GM21619 (cell line): Measurements from ENCODE around the gene ASXL1.

Source experiments
- ATAC-seq: cut with Tn5 transposase; IDR thresholded peaks from one replicate; pipeline ENCODE4 v1.9.1; 2021; ENCODE audit not compliant: unreplicated experiment

Gene ASXL1

GRCh38 chr20:32476684-32477593 is 118.8 kb downstream of the ASXL1 start:
- ATAC-seq: no peak

GRCh38 chr20:32477594-32478512 is 119.7 kb downstream of the ASXL1 start:
- no peak for ATAC-seq

- no peak for ATAC-seq
Observed at GRCh38 chr20:32478576-32478975, 120.4 kb downstream of the ASXL1 start.

DNA sequence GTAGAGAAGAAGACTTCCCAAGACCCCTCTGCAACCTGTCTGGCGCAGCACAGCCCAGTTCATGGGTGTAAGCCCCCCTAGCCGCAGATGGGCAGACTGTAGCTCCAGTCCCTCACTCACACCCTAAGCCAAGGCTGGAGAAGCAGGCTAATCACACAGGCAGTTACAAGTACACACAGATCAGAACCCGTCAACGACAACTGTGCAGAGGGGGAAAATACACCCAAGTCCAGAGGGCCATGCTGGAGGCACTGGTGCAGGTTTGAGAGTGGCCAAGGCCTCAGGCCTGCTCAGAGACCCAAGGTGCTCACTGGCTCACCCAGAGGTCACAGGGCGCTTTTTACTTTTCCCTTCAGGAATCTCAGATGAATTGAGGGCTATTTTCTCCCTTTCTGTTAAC is 120.9 kb downstream of the ASXL1 start:
- ATAC-seq: no peak

DNA sequence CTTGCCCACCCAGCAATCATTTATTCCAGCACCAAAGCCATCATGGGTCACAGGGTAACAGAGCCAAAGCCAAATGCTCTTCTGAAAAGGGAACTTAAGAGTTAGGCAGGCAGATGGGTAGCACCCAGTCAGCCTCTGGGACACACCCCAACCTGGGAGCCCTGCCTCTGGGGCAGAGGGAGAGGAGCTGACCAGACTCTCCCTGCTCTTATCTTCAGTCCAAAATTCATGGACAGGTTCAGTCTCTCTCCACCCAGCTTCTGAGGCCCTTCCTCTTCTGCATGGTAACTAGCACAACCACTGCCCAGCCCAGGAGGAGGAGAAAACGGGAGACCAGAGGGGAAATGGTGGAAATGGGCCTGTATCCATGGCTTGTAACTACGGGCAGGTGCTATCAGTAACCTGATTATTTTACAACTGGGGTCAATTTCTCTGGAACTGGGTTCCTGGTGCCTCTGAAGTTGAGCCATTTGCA is 121.6 kb downstream of the ASXL1 start:
- no peak for ATAC-seq

DNA sequence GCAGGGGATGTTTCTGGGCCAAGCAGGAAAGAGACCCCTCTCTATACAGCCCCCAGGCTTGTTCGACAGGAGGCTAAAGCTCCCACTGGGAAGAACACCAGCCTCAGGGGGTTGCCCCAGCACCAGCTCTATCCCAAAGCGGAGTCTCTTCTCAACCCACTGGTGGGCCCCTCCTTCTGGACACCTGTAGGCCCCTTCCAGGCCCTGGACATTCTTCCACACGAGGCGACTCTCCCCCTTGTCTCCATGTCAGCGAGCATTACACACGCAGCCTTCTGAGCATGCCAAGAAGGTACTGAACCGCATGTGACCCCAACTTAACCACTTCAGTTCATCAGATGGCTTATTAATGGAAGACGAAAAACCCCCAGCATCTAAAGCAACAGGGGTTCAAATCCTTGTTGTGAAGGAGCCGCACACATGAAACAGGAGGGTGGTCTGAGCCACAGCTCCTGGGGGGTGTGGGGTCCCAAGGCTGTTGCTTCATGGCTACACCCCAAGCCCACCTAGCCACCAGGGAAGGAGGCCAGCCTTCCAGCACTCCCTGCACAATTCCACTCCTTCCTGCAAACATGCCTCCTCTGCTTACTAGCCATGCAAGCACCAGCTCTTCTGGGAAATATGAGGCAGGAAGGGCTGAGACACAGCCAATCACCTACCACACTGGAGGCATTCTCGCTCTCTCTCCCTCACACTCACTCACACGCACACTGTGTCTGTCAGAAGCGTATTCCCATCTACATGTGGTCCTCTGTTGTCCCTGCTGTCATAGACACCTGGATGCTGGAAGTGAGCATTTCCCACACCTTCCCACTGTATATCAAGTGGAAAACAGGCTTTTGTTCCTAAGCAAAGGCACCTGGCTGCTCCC is 122.5 kb downstream of the ASXL1 start:
- ATAC-seq: no peak

DNA sequence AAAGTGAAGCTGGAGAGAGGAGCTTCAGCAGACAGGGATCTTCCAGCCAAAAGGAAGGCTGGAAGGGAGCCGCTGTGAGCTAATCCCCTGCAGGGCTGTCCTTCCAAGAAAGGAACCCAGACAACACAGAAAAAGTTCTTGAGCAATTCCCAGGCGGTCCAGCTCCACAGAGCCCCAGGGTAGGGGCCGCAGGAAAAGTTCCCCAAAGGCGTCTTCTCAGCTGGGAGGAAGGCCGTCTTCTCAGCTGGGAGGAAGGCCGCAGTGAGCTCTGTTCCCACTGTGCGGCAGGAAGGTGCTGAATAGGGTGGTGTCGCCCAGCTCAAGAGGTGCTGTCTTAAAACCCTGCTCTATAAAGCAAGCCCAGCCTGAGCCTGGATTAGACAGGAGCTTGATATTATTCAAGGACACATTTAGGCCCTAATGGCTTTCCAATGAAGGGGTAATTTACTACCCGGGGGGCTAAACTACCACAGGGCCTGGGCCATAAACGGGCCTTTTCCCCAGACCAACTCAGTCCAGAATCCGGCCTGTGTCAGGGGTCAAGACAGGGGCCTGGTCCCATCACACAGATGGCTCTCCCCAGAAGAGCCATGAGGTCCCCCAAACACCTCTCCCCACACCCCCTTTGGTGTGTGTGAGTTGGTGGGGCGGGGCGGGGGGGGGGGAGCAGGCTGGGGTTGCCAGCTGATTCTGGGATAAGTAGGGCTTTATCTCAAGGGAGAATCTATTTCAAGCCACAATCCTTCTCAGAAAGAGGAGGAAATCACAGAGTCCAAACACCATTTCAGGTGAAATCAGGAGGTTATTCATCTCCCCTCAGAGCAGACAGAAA is 123.4 kb downstream of the ASXL1 start:
- ATAC-seq: no peak

GRCh38 chr20:32482143-32482441 is 124.0 kb downstream of the ASXL1 start:
- no peak for ATAC-seq

- ATAC-seq: no peak
Observed at GRCh38 chr20:32482442-32483261, 124.5 kb downstream of the ASXL1 start.

- no peak for ATAC-seq
Observed at GRCh38 chr20:32483351-32484224, 125.5 kb downstream of the ASXL1 start.

GRCh38 chr20:32484225-32484957 is 126.3 kb downstream of the ASXL1 start:
- no peak for ATAC-seq

DNA sequence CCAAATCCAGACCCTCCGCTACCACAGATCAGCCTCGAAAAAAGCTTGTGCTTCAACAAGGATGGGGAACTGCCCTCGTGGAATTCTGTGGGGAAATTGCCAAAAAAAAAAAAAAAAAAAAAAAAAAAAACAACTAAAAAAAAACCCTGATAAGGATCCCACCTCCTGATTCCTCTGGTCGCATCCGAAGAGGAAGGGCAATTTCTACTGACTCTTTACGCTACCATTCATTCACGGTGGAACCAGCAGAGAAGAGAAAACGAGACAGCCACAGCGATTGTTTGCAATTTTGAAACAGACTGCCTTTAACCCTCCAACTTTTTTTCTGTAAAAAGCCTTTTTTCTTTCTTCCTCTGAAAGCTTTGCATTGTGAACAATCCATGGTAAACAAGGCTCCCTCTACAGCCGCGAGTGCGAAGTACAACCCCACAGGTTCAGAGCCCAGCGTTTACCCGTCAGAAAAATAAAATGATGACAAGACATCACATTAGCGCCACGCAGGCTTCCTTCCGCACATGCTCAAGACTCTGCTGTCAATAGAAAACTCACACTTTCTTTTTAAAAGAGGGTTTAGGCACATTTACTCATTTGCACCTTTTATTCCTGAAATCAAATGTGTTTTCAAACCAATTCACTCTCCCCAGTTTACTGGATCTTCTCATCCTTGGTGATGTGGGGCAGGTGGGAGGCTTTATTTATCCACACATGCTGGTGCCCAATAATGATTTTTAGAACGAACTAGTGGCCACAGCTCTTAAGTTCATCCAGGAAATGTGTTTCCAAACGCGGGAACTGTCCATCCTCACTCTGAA is 127.0 kb downstream of the ASXL1 start:
- ATAC-seq: peak; percentile 76

- ATAC-seq: no peak
Observed at GRCh38 chr20:32485770-32486478, 127.8 kb downstream of the ASXL1 start.

DNA sequence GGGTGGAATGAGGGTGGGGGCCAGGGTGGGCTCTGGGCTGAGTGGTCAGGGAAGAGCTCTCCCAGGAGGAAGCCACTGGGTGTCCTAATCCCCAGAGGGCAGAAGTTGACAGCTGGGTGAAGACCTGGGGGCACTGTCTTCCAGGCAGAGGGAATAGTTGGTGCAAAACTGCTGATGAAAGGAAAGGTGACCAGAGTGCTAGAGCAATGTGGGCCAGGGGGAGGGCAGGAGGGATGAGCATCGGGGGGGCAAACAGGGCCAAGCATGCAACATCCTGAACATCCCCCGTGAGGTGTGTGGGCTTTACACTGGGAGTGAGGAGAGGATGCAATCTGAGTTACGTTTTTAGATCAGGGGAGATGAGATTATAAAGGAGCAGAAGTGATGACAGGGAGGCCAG is 129.2 kb downstream of the ASXL1 start:
- ATAC-seq: no peak

GRCh38 chr20:32488066-32488838 is 130.1 kb downstream of the ASXL1 start:
- ATAC-seq: no peak
